OCI-LY3 (cell line): ENCODE data around the gene SANBR.

Experiments used
- CTCF ChIP-seq: fragments of 200-600, 300-600 bp; sonication (generic); IDR thresholded peaks from 2 replicates; pipeline ENCODE4 v1.5.1; 2014; ENCODE audit warnings: antibody characterized with exemption, low read length, low read depth
- EZH2phosphoT487 ChIP-seq: fragments of 200-600 bp; shearing (Covaris generic); IDR thresholded peaks from 2 replicates; pipeline ENCODE4 v1.6.1; 2018; ENCODE audit warnings: antibody characterized with exemption, mixed run types, low read depth

GRCh38 chr2:61096438-61096837 lies 30.8 kb downstream of the SANBR start:
- no peak for TF ChIP-seq CTCF
- TF ChIP-seq EZH2phosphoT487: no peak
